GM13976 (cell line): Measurements from ENCODE around the gene TEAD4.

Source experiments
- DNase-seq: peaks from one replicate; pipeline ENCODE4 v3.0.0; 2012; ENCODE audit warnings: low spot score
- CTCF ChIP-seq: IDR thresholded peaks from 2 replicates; pipeline ENCODE4 v1.5.1; 2012; ENCODE audit warnings: borderline replicate concordance, mild to moderate bottlenecking; ENCODE audit not compliant: insufficient read depth; ENCODE audit errors: extremely low read depth, missing control alignments, control extremely low read depth
- in situ Hi-C: fragments of 300-500 bp; cut with MboI; formaldehyde crosslinking; loops from one replicate; pipeline ENCODE4 v1.12.0; 2022; ENCODE audit warnings: low sequenced_read_pairs, mixed read lengths, inconsistent platforms; ENCODE audit not compliant: unreplicated experiment

TEAD4 gene

GRCh38 chr12:2986876-2987275 is 27.7 kb downstream of the TEAD4 start:
- in situ Hi-C loops, result no loop called here
- no peak for TF ChIP-seq CTCF
- DNase-seq, result no peak

GRCh38 chr12:2988494-2988893 is 29.3 kb downstream of the TEAD4 start:
- no peak for DNase-seq
- no peak for TF ChIP-seq CTCF
- in situ Hi-C loops, result no loop called here

GRCh38 chr12:2992724-2993123 is 33.5 kb downstream of the TEAD4 start:
- no peak for TF ChIP-seq CTCF
- DNase-seq, result no peak
- in situ Hi-C loops, result no loop called here

GRCh38 chr12:2997989-2998670 is 38.9 kb downstream of the TEAD4 start:
- DNase-seq, result no peak
- in situ Hi-C loops, result no loop called here
- no peak for TF ChIP-seq CTCF

GRCh38 chr12:2998789-2999264 is 39.6 kb downstream of the TEAD4 start:
- in situ Hi-C loops, result no loop called here

GRCh38 chr12:2999265-2999841 is 40.2 kb downstream of the TEAD4 start:
- no peak for TF ChIP-seq CTCF
- no peak for DNase-seq
- in situ Hi-C loops, result no loop called here

More at GRCh38 chr12:2998789-2999264, 39.6 kb downstream of the TEAD4 start:
- DNase-seq, result no peak
- no peak for TF ChIP-seq CTCF
